Esophagus mucosa (tissue), 1 donor: ENCODE measurements around the gene GTPBP4. TPM values are rescaled to one million over a fixed set of nuclear protein-coding genes. Genes with fewer than 3 reads are reported as not detected.
"Not testable (repeated sequence)": the region's sequence is repeated elsewhere in the genome, so short reads cannot be mapped to it uniquely, and the experiment has no call there.

Source experiments
- ATAC-seq: fragments of 200-7000 bp; cut with Tn5 transposase; one replicate; pipeline ENCODE4 v1.9.1; 2020
- total RNA-seq: library from RNA; stranded (reverse); gene quantifications from one replicate; pipeline ENCODE4 v1.2.4, GENCODE V29; 2023
- donor health status: DM: yes; HTN: yes; CAD: no.

GTPBP4 gene
- total RNA-seq, 1 donor from 2014 or later, result 29.6 TPM

DNA sequence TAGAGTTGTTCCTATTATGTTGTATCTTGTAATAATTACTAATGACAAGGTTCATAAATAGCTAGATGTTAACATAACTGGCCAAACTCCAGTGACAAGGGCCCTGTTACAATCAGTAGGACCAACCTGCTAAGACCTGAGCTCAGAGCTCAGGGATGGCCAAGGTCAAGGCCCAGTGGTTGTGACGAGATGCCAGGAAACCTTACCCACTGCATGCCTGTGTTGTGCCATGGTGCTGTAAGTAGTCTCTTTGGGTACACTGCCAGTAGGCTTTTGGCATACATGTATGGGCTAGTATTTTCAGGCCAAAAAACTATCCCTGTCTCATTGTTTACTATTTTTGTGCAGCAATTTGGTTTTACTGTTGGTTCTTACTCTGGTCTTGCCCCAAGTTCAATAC is 45.4 kb downstream of the GTPBP4 start:
- ATAC-seq, result no peak

DNA sequence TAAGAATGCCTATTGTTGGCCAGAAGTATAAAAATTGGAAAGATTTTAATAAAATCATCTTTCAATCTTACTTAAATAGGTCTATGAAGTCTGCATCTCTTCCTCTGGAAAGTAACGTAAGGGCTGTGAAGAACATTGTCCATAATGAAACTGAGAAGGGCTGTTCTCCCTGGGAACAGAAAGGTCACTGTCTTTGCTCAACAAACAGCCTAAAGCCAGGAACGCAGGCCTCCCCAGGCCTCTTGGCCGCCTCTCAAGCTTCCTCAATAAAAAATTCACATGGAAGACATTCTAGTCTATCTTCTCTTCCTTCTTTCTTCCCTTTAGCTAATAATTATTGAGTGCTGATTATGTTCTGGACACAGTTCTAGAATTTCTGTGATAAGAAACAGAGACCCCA is 46.5 kb downstream of the GTPBP4 start:
- ATAC-seq, result no peak

DNA sequence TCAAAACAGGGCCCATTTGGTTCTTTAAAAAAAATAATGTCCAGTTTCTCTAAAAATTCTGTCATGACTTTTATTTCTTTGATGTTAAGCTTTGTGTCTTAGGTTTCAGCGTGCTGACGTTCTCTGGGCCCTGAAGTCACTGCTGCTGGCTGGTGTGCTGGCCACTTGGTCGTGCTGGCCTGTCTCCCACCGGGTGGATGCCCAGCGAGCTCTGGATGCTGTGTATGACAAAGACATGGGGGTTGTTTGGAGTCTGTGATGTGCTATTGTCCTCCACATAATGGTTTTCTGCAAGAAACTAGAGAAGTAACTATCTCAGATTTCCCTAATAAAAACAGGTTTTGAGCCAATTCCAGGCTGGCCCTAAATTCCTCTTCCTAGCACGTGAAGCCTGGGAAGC is 47.0 kb downstream of the GTPBP4 start:
- no peak for ATAC-seq

DNA sequence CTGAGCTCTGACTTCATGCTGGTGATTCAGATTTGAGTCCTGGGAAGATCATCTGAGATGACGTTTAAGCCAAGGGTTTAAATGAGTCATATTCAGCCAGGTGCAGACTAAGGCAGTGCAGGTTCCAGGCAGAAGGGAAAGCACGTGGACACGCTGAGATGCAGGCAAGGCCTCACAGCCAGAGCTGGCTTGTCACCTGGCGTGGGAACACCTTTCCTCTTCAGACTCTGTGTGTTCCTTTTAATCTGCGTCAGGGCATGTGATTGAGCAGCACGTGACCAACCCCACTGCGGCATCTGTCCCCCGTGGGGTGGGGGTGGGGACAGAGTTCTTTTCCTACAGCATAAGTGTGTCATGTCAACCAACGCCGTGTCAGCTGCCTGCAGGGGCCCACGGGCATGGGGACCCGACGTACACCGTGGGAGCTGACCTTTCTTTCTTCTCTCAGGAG is 48.1 kb downstream of the GTPBP4 start:
- ATAC-seq, result peak; percentile 99

DNA sequence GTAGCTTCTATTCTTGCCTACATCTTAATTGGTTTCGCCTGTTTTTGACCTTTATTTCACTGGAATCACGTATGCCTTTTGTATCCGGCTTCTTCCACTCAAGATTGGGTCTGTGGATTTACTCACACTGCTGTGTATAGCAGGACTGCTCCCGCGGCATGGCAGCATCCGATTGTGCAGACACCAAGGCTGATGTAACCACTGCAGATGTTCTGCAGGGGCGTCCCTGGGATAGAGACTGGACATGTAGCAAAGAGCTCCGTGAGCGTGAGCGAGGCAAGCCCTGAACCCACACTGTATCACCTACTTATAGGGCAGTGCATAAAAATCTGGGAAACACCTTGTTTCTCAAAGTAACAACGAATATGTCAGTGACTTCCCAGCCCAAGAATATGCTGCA is 48.9 kb downstream of the GTPBP4 start:
- ATAC-seq, result no peak

DNA sequence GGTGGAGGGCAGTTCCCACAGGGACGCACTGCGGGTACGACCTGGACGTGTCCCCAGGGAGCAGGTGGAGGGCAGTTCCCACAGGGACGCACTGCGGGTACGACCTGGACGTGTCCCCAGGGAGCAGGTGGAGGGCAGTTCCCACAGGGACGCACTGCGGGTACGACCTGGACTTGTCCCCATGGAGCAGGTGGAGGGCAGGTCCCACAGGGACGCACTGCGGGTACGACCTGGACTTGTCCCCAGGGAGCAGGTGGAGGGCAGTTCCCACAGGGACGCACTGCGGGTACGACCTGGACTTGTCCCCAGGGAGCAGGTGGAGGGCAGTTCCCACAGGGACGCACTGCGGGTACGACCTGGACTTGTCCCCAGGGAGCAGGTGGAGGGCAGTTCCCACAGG is 50.5 kb downstream of the GTPBP4 start:
- not testable (repeated sequence) for ATAC-seq

DNA sequence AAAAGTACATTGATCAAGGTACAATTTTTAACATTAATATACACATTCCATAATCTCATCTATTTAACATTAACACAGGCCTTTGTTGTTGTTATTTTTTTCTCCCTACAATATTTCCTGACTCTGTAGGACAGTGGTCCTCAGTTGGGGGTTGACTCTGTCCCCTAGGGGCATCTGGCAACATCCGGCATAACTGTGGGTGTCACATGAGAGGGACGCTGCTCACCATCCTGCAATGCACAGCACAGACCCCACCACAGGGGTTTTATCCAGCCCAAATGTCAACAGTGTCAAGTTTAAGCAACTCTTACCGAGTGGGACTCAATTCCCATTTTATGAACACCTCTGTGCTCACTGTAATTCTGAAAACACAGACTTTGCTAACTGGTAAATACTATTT is 51.9 kb downstream of the GTPBP4 start:
- no peak for ATAC-seq

DNA sequence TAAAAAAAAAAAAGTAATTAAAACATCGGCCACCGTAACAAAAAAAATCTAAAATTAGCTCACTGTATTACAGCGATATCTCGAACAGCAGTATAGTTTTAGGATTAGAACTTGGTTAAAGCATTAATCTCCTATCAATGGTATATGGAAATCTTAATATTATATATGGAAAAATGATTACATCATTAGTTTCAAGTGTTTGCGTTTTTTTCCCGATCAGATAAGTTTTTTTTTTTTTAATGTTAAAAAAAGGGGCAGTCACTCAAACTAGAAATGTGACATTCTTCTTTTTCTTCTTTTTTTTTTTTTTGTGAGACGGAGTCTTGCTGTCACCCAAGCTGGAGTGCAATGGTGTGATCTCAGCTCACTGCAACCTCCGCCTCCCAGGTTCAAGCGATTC is 53.3 kb downstream of the GTPBP4 start:
- no peak for ATAC-seq

DNA sequence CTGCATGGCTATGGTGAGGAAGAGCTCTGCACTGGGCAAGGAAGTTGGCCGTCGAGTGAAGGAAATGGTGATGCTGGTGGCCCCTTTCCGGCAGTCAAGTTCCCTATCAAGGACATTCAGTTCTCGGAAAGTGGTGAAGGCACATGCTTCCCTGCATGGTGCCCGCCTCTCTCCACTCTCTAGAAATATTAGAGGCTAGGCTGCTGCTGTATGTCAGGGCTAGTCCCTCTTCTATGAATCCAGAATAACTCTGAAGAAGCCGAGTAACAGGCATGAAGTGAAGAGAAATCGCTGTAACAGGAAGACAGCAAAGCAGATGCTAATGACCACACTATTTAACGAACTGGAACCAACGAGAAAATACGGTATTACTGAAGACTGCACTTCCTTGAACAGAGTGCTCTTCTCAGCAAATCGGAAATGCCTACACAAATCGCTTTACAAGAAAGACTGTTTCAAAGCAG is 55.3 kb downstream of the GTPBP4 start:
- peak; percentile 41 for ATAC-seq

DNA sequence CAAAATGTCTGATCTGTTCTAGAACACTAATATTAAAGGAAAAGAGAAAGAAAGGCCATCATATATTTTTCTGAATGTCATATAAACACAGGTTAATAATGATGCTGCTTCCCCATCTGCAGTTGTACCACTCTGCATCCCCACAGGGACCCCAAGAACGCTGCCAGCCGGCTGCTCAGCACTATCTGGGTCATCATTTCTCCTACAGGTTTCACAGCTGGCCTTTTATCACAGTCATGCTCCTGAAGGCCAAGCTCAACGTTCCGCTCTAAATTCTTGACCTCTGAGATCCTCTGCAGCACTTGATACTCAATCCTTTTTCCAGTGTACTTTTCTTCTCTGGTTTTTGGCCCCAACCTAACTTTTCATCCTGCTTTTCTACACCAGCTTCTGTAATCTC is 55.9 kb downstream of the GTPBP4 start:
- ATAC-seq, result no peak

DNA sequence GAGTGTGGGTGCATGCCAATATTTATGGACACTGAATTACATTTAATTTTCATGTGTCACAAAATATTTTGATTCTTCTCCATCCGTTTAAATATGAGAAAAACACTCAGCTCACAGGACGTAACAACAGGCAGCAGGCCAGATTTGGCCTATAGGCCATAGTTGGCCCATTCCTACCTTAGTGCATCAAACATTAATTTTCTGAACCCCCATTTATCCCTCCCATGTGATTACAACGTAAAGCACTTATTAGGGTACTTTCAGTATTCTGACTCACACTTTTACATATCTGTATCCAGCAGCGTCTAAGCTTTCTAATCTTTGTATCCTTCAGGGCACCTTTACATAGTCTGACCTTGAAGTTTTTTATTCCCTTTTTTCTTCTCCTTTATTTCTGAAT is 56.7 kb downstream of the GTPBP4 start:
- no peak for ATAC-seq

DNA sequence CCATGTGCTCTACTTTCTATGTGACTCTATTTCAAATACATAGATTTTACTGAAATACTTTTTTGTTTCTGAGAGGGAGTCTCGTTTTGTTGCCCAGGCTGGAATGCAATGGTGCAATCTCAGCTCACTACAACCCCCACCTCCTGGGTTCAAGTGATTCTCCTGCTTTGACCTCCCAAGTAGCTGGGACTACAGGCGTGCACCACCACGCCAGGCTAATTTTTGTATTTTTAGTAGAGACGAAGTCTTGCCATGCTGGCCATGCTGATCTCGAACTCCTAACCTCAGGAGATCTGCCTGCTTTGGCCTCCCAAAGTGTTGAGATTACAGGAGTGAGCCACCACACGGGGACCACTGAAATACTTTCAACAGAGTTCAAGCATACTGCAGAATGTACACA is 57.2 kb downstream of the GTPBP4 start:
- ATAC-seq, result no peak

DNA sequence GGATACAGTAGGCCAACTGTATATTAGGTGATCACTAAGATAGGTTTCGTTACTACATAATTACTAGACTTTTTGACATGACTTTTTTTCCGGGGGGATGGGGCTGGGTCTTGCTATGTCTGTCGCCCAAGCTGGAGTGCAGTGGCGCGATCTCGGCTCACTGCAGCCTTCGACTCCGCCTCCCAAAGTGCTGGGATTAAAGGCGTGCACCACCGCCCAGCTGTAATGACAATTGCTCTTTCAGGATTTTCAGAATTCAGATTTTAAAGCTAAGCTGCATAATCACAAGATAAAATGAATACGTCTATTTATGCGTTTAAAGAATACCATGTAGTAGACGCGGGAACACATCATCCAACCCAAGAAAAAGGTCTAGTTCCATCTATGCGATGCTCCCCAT is 59.7 kb downstream of the GTPBP4 start:
- ATAC-seq, result no peak

DNA sequence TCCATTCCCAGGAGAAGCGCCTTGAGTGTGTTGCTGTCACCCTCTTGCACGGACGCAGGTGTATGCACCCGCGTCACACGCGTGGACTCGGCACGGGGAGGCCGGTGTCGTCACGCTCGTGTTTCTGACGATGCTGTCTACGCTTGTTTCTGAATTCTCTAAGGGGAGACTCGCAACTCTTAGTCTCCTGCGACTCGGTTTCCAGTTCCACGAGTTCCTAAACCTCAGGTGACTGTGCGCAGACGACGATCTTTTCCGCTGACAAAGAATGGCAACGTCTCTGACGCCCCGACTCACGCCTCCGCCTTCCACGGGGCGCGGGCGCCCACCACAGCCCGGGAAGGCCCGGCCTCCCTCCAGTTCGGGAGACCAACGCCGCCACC is 60.1 kb downstream of the GTPBP4 start:
- peak; percentile 5 for ATAC-seq

DNA sequence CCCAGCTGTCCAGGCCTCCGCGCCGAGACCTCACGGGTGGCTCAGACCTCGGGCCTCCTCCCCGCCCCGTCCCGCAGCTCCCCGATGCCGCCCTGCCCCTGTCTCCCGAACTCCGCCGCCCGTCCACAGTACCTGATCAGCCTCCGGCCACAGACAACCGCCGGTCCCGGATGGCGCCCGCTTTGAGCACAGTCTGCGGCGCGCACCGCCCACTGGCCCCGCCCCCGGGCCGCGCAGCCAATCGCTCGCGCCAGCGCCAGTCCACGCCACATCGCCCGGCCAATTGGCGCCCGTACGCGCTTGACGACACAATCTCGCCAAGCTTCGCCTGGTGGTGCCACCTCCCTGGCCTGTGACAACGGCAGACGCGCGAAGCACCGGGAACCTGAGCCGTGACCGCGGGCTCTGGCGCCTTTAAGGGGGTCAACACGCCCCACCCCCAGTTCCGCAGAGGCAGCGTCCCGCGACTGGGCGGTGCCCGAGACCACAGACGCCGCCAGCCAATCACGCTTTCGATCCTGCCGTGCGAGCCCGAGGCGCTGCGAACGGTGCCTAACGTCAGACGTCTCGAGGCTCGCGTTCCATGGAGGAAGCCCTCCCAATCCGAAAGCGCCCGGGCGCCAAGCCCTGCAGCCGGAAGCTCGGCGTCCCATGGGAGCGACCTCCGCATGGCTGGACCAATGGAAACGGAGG is 60.6 kb downstream of the GTPBP4 start, which contains the start of gene IDI1:
Gene IDI1, minus strand, starts transcription at position 388 of the 693 bp plus-strand sequence. Its CDS starts 116 bp downstream, at position 272.
- ATAC-seq, result peak; percentile 95

DNA sequence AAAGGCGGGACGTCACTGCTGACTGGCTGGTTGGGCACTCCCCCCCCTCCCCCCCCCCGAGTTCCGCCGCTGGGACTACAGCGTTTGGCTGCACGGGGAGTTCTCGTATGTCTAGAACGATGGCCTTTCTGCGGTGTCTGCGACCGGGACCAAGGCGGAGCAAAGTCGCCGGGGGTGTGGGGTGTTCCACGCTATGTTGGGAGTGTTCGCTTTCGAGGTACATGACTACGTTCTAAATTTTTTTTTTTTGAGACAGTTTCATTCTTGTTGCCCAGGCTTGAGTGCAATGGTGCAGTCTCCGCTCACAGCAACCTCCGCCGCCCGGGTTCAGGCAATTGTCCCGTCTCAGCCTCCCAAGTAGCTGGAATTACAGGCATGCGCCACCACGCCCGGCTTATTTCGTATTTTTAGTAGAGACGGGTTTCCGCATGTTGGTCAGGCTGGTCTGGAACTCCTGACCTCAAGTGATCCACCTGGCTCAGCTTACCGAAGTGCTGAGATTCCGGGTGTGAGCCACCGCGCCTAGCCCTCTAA is 61.3 kb downstream of the GTPBP4 start:
- ATAC-seq, result no peak

DNA sequence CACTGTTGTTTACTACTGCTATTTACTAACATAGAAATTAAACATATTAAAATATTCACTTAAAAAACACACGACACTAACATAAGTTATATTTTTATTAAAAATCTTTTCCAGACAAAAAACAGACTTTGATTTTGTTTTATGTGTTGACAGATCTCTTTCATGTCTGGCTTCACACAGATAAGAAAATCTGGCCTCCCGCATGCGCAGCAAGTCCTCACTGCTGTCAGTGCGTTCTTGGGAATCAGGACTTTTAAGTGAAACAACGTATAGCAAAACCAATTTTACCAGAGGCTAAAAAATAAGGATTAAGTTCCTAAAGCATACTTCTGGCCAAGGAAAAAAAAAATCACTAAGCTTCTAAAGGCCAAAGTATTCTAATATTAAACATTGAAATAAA is 61.9 kb downstream of the GTPBP4 start:
- no peak for ATAC-seq

DNA sequence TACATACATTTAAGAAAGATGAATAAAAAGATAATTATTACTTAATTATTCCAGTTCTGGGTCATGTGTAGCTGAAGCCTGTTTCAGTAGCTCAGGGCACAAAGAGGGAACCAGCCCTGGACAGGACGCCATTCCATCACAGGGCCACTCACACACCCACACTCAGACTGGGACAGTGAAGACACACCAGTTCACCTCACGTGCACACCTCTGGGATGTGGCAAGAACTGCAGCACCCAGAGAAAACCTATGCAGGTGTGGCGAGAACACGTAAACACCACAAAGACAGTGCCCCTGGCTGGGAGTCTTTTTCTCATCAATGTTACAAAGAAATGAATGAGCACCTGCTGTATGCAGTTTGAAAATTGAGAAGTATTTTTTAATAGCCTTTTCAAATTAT is 62.3 kb downstream of the GTPBP4 start:
- ATAC-seq, result peak; percentile 48

DNA sequence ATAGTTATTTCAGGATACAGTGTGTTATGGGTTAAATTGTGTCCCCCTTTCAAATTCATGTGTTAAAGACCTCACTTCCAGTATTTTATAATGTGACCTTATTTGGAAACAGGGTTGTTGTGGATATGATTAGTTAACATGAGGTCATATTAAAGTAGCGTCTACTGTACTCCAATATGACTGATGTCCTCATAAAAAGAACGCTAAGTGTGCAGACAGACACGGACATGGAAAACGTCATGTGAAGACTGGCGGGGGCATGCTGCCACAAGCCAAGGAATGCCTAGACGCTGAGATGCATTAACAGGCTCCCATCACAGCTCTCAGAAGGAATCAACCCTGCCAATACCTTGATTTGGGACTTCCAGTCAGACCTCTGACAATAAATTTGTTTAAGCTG is 66.5 kb downstream of the GTPBP4 start:
- ATAC-seq, result peak; percentile 66

DNA sequence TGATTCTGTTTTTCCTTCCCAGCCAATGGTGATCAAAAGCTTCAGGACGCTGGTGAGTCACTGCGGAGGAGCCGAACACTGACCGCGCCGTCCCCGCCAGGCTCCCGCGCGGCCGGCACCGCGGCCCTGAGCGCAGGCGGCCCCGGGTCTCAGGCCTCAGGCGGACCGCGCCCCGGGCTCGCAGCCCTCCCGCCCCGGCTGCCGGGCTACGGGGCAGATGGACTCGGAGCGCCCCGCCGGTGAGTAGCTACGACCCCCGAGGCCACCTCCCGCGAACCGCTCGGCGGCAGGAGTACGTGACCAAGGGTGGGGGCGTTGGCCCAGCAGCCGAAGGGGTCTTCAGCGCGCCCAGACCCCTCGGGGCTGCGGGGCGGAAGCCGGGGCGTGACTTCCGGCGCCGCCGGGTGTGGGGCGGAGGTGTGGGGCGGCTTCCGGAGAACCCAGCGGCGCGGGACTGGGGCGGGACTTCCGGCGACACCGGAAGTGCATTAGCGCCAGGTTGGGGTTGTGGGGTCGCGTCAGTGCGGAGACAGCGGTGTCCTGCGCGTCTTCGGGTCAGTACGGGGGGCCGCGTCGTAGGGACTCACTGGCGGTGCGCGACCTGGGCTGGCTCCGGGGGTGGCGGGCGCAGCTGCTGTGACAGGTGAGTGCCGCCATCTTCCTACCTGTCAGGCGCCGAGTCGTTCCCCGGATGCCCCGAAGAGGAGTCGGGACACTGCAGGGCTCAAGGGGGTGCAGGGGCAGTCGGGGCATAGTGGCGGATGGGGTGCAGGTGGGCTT is 68.3 kb downstream of the GTPBP4 start, which contains the start of gene WDR37:
Gene WDR37, plus strand, starts transcription at position 60 of the 780 bp plus-strand sequence. CDS start 15,771 bp downstream, outside the sequence.
- peak; percentile 84 for ATAC-seq

DNA sequence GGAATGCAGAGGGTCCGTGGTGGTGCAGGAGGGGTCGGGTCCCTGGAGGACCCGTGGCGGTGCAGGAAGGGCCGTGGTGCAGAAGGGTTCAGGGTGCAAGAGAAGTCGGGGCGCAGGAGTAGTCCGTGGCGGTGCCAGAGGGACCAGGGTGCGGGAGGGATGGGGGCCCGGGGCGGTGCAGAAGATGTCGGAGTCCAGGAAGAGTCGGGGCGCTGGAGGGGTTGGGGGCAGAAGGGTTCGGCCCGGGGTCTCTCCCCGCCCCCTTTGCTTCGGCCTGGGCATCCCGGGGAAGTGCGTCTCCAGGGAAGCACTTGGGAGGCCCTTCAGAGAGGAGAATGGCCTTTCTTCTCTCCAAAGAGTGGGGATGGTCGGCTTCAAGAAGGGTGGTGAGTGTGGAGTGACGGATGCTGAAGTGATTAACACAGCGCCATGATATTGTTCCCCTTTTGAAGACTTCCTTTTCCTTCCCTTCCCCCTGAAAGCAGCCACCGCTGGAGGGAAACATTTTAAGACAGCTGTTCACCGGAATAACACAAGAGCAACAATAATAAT is 68.9 kb downstream of the GTPBP4 start:
- no peak for ATAC-seq

DNA sequence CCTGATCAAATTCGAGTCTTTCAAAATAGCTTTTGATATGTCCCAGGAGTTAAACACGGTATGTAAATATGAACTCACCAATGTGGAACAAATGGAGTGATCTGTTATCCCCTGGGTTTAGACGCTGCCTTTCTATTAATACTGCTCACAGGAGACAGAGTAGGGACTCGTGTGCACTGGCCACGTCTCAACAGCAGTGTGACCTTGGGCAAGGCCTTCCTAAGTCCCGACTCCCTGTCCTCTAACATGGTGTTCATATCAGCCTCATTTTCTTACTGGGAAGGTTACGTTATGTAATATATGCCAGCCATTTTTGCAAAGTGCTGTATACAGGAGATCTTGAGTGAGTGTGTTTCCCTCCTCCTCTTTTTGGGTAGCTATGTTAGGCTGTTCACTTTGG is 69.8 kb downstream of the GTPBP4 start:
- no peak for ATAC-seq

DNA sequence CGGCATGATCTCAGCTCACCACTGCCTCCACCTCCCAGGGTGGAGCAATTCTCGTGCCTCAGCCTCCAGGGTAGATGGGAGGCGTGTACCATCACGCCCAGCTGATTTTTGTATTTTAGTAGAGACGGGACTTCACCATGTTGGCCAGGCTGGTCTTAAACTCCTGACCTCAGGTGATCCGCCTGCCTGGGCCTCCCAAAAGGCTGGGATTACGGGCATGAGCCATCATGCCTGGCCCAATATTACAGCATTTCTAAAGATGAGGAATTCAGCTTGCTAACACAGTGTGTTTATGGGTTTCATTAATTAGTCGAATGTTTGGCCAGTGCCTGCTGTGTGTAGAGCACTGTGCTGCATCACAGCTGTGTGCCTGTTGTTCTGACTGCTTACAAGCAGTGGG is 71.7 kb downstream of the GTPBP4 start:
- ATAC-seq, result peak; percentile 74
